Loucy (cell line): ENCODE measurements around the gene POLE4.

ENCODE experiments used
- H2AFZ ChIP-seq: fragments of 200-600 bp; sonication (generic); 2 replicates; pipeline ENCODE4 v1.6.0; 2016; ENCODE audit warnings: antibody characterized with exemption, mild to moderate bottlenecking, low read length, moderate library complexity
- H3F3A ChIP-seq: fragments of 200-600 bp; 2 replicates; pipeline ENCODE4 v1.6.0; 2016; ENCODE audit warnings: antibody characterized with exemption, low read depth, mild to moderate bottlenecking
- H3K27me3 ChIP-seq: fragments of 200-600 bp; sonication (generic); 2 replicates; pipeline ENCODE4 v1.6.1; 2014; ENCODE audit warnings: low read length, mild to moderate bottlenecking; ENCODE audit not compliant: insufficient read depth, poor library complexity, severe bottlenecking
- H3K36me3 ChIP-seq: fragments of 200-600 bp; sonication (generic); 2 replicates; pipeline ENCODE4 v1.6.1; 2016; ENCODE audit warnings: low read length; ENCODE audit not compliant: insufficient read depth
- H3K4me1 ChIP-seq: fragments of 200-600 bp; sonication (generic); 2 replicates; pipeline ENCODE4 v1.5.1; 2014; ENCODE audit warnings: low read length, mild to moderate bottlenecking; ENCODE audit not compliant: insufficient read depth, poor library complexity, severe bottlenecking
- H3K4me2 ChIP-seq: fragments of 200-600 bp; sonication (generic); 2 replicates; pipeline ENCODE4 v1.6.0; 2014; ENCODE audit warnings: antibody characterized with exemption, low read length, low read depth, mild to moderate bottlenecking; ENCODE audit not compliant: poor library complexity, severe bottlenecking
- H3K4me3 ChIP-seq: fragments of 200-600 bp; sonication (generic); 2 replicates; pipeline ENCODE4 v1.5.1; 2014; ENCODE audit warnings: low read length, mild to moderate bottlenecking, mixed read lengths; ENCODE audit not compliant: poor library complexity, severe bottlenecking
- H3K79me2 ChIP-seq: fragments of 200-600 bp; sonication (generic); 2 replicates; pipeline ENCODE4 v1.6.1; 2014; ENCODE audit warnings: low read length; ENCODE audit not compliant: insufficient read depth
- H3K9ac ChIP-seq: fragments of 200-600 bp; sonication (generic); 2 replicates; pipeline ENCODE4 v1.6.0; 2014; ENCODE audit warnings: mild to moderate bottlenecking, low read depth, low read length, moderate library complexity; ENCODE audit not compliant: poor library complexity, severe bottlenecking
- H3K9me2 ChIP-seq: fragments of 200-600 bp; sonication (generic); replicated peaks from 2 replicates; pipeline ENCODE4 v1.6.1; 2016; ENCODE audit warnings: low read depth, low read length, mixed read lengths
- H3K9me3 ChIP-seq: fragments of 200-600 bp; sonication (generic); 2 replicates; pipeline ENCODE4 v1.6.1; 2014; ENCODE audit warnings: mild to moderate bottlenecking, antibody characterized with exemption, low read length, low read depth; ENCODE audit not compliant: insufficient read depth
- H4K20me1 ChIP-seq: fragments of 200-600 bp; sonication (generic); 2 replicates; pipeline ENCODE4 v1.6.0; 2014; ENCODE audit warnings: antibody characterized with exemption, low read length, mild to moderate bottlenecking; ENCODE audit not compliant: insufficient read depth, poor library complexity, severe bottlenecking
- CTCF ChIP-seq: fragments of 200-600 bp; sonication (generic); conservative IDR thresholded peaks from 2 replicates; pipeline ENCODE4 v1.5.1; 2014; ENCODE audit warnings: mild to moderate bottlenecking, antibody characterized with exemption, low read length
- EZH2phosphoT487 ChIP-seq: fragments of 200-600 bp; IDR thresholded peaks from 2 replicates; pipeline ENCODE4 v1.6.1; 2018; ENCODE audit warnings: antibody characterized with exemption, mild to moderate bottlenecking, moderate library complexity, borderline replicate concordance

Gene POLE4

DNA sequence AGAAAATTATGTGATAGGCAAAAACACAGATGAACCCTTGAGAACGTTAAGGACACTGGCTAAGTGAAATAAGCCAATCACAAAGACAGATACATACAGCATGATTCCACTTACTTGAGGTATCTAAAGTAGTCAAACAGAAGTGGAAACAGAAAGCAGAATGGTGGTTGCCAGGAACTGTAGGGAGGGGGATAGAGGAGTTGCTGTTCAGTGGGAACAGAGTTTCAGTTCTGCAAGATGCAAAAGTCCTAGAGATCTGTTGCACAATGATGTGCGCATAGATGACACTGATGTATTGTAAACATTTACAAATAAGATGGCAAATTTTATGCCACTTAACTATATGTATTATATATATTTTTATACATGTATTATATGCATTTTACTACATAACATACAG, 59.7 kb downstream of the POLE4 start:
- H2AFZ ChIP-seq = no peak overlapping the region

More for the DNA sequence above, 59.7 kb downstream of the POLE4 start:
- Histone ChIP-seq H3K9ac (no peak overlapping the region), H3K9me3 (no peaks in the 10 kb centered on the region), H3K27me3 (no peaks in the 10 kb centered on the region), H3K4me1 (no peaks in the 10 kb centered on the region), H4K20me1 (no peaks in the 10 kb centered on the region), H3K4me2 (no peak overlapping the region), H3K79me2 (no peaks in the 10 kb centered on the region), H3K4me3 (no peak overlapping the region), H3K9me2 (no peaks in the 10 kb centered on the region), H3K36me3 (no peaks in the 10 kb centered on the region), H3F3A (no peaks in the 10 kb centered on the region)
- no peak for TF ChIP-seq EZH2phosphoT487
- no peak for TF ChIP-seq CTCF
